GM12874 (cell line): ENCODE results near the gene INSYN2B.

Experiments used
- CTCF ChIP-seq: IDR thresholded peaks from 2 replicates; pipeline ENCODE4 v1.5.1; 2011; ENCODE audit warnings: low read depth, mild to moderate bottlenecking, control low read depth, low read length, moderate library complexity; ENCODE audit not compliant: insufficient read depth

Gene INSYN2B

GRCh38 chr5:169908864-169909263, 71.4 kb downstream of the INSYN2B start:
- no peak for TF ChIP-seq CTCF

- TF ChIP-seq CTCF, result no peak
Measured at GRCh38 chr5:169906745-169907649, 73.3 kb downstream of the INSYN2B start.

- no peak for TF ChIP-seq CTCF
Measured at GRCh38 chr5:169905017-169905416, 75.3 kb downstream of the INSYN2B start.

GRCh38 chr5:169904508-169904907, 75.8 kb downstream of the INSYN2B start:
- TF ChIP-seq CTCF, result no peak

GRCh38 chr5:169904059-169904458, 76.2 kb downstream of the INSYN2B start:
- TF ChIP-seq CTCF, result no peak

DNA sequence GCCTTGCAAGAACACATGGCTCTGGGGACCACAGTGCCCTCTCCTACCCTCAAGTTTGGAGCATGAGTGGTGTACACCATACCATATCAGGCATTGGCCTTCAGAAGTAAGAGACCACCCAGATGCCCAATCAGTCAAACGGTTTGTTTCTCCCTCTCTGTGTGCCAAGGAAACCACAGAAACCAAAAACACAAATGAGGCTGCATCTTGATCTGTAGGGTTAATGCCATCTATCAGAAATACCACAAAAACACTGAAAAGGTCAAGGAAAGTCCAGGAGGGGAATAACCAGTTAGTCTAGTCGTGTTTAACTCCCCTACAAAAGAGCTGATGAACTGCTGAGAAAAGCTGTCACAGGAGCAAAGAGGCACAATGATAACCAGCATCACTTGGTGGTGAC, 78.4 kb downstream of the INSYN2B start:
- TF ChIP-seq CTCF, result no peak

DNA sequence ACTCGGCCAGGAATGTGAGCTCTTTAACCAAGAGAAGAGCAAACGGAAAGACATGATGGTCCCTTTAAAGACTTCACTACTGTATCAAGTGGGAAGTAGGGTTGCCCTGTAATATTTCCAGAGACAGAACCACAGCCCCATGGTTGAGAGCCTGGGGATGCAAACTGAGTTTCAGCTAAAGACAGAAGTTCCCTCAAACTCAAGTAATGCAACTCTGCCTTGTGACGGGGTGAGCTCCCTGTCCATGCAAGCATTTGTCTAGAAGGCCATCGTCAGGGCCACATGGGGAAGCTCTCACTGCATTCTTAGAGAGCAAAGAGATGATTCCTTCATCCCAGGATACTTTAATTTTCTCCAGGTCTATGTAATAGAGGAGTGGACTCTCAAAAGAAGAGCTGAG, 82.8 kb downstream of the INSYN2B start:
- no peak for TF ChIP-seq CTCF
